Keratinocyte (primary cell): ENCODE measurements around the gene DARS2.

Source experiments
- CTCF ChIP-seq, 3 experiments: IDR thresholded peaks in 1 of 3; conservative IDR thresholded peaks in 1 of 3; optimal IDR thresholded peaks in 1 of 3; 2 replicates in 2 of 3; 3 replicates in 1 of 3; pipeline versions ENCODE3 to v1.5.1; 2011; ENCODE audit warnings: low read length in 3 of 3, mild to moderate bottlenecking in 3 of 3, moderate library complexity in 2 of 3, control low read depth in 1 of 3, inconsistent platforms in 1 of 3; ENCODE audit not compliant: insufficient read depth in 2 of 3; ENCODE audit errors: extremely low read depth in 1 of 3
- EZH2 ChIP-seq: IDR thresholded peaks from one replicate; pipeline ENCODE4 v1.6.1; 2012; ENCODE audit warnings: inconsistent platforms, mild to moderate bottlenecking, low read length, moderate library complexity

- TF ChIP-seq CTCF (optimal IDR thresholded peaks at IDR 0.05 in 1 of 3, IDR thresholded peaks at IDR 0.05 in 1 of 3, conservative IDR thresholded peaks at IDR 0.05 in 1 of 3; ENCODE audit: extremely low read depth in 1 of 3, insufficient read depth in 2 of 3, low read length in 3 of 3): no peak
- no peak for TF ChIP-seq EZH2
Measured at GRCh38 chr1:173865468-173866164, 41.1 kb downstream of the DARS2 start.
